Body of pancreas (tissue), 4 donors: ENCODE measurements around the gene KIRREL3. TPM values are rescaled to one million over a fixed set of nuclear protein-coding genes. Genes with fewer than 3 reads are reported as not detected.

Experiments
- ATAC-seq: fragments of 150-250 bp; one replicate; pipeline ENCODE4 v1.9.1; 2016
- DNase-seq, 4 donors: peaks; one replicate each; pipeline ENCODE4 v3.0.0-alpha.2; 2019
- H3K27ac ChIP-seq, 4 donors: fragments of 200-600 bp; sonication (generic); 1 replicate in 3 of 4; 2 replicates in 1 of 4; pipeline versions ENCODE4 v1.5.1 to v1.6.1; 2016 to 2019; ENCODE audit warnings: mild to moderate bottlenecking in 1 of 4, mixed read lengths in 1 of 4, moderate library complexity in 1 of 4
- H3K27me3 ChIP-seq, 2 donors: fragments of 200-600 bp; sonication (generic); one replicate each; pipeline ENCODE4 v1.6.0; 2016; ENCODE audit warnings: mild to moderate bottlenecking in 1 of 2
- H3K36me3 ChIP-seq, 2 donors: fragments of 200-600 bp; sonication (generic); replicated peaks in 1 of 2; 2 replicates each; pipeline ENCODE4 v1.5.1; 2016; ENCODE audit warnings: low read depth in 2 of 2; ENCODE audit not compliant: insufficient read depth in 1 of 2
- H3K4me1 ChIP-seq: fragments of 200-600 bp; sonication (generic); one replicate; pipeline ENCODE4 v1.6.0; 2016
- H3K4me3 ChIP-seq, 2 donors: fragments of 200-600 bp; sonication (generic); 1 replicate in 1 of 2; 2 replicates in 1 of 2; pipeline ENCODE4 v1.5.1; 2016 to 2019
- H3K9me3 ChIP-seq, 3 donors: fragments of 200-600 bp; sonication (generic); 1 replicate in 2 of 3; 2 replicates in 1 of 3; pipeline ENCODE4 v1.5.1; 2016
- CTCF ChIP-seq, 7 experiments: fragments of 450-650 bp in 4 of 7; fragments of 200-600 bp in 3 of 7; sonication (generic) in 3 of 7; IDR thresholded peaks; one replicate each; pipeline ENCODE4 v1.5.1; 2016 to 2019; ENCODE audit warnings: antibody characterized with exemption in 7 of 7
- POLR2A ChIP-seq, 3 donors: fragments of 450-650 bp; IDR thresholded peaks; one replicate each; pipeline ENCODE4 v1.6.1; 2016; ENCODE audit warnings: antibody characterized with exemption in 3 of 3, mild to moderate bottlenecking in 2 of 3
- WGBS, 2 donors: methylation state at CpG; one replicate each; pipeline ENCODE4 v1.1.5; 2017; 5-methylcytosine and 5-hydroxymethylcytosine counted together
- intact Hi-C: fragments of 100-400 bp; cut with DNase I; formaldehyde crosslinking; loops from one replicate; pipeline ENCODE4 v1.15.1; 2023
- total RNA-seq, 2 donors: library from RNA; depleted of rRNA; stranded (reverse); fragments of >200 nt; gene quantifications; one replicate each; pipeline ENCODE4 v1.1.0, GENCODE V29; 2016

The KIRREL3 gene
- total RNA-seq, 2 donors from 2014 or later, result 0.26 TPM; not detected in 1

- H3K9me3 ChIP-seq, result no peaks in the 10 kb centered on the region
- ATAC-seq, result no peak
- H3K27ac ChIP-seq, result no peak overlapping the region
- WGBS, 2 donors, result 94 to 98% methylated on average over 3 of the region's 3 CpGs
- no peaks in the 10 kb centered on the region for H3K27me3 ChIP-seq
- no peak for TF ChIP-seq POLR2A (IDR thresholded peaks at IDR 0.05)
- no peak for TF ChIP-seq CTCF (IDR thresholded peaks at IDR 0.05)
- no peaks in the 10 kb centered on the region for H3K36me3 ChIP-seq
- DNase-seq, result no peak
- H3K4me1 ChIP-seq, result peaks cover 7% of the 10 kb centered on the region
- no peak overlapping the region for H3K4me3 ChIP-seq
- intact Hi-C loops, result no loop called here
These were observed 520.6 kb downstream of the KIRREL3 start for GRCh38 chr11:126480015-126480409.

GRCh38 chr11:126479178-126479930 is 521.2 kb downstream of the KIRREL3 start:
- Histone ChIP-seq H3K36me3 (no peaks in the 10 kb centered on the region), H3K27ac (no peak overlapping the region), H3K27me3 (no peaks in the 10 kb centered on the region), H3K4me1 (peaks cover 11% of the 10 kb centered on the region), H3K4me3 (no peak overlapping the region), H3K9me3 (no peaks in the 10 kb centered on the region)
- intact Hi-C loops, result loop anchor here (5.0 kb wide), 2 partner anchors 42 to 167 kb away; no protein-coding TSS in a partner anchor
- DNase-seq (no peak), ATAC-seq (no peak)
- 79 to 85% methylated on average over 15 of the region's 15 CpGs for WGBS, 2 donors
- TF ChIP-seq CTCF (IDR thresholded peaks at IDR 0.05) (no peak), POLR2A (IDR thresholded peaks at IDR 0.05) (no peak)

- no peak for TF ChIP-seq CTCF (IDR thresholded peaks at IDR 0.05)
- no peak for TF ChIP-seq POLR2A (IDR thresholded peaks at IDR 0.05)
- no peaks in the 10 kb centered on the region for H3K9me3 ChIP-seq
- DNase-seq, result no peak
- 74% methylated on average over 5 of the region's 5 CpGs for WGBS, 2 donors
- H3K27me3 ChIP-seq, result no peaks in the 10 kb centered on the region
- no peak for ATAC-seq
- intact Hi-C loops, result loop anchor here (5.0 kb wide), 2 partner anchors 41 to 166 kb away; no protein-coding TSS in a partner anchor
- H3K36me3 ChIP-seq, result no peaks in the 10 kb centered on the region
- H3K4me3 ChIP-seq, result no peak overlapping the region
- peaks cover 19% of the 10 kb centered on the region for H3K4me1 ChIP-seq
- no peak overlapping the region for H3K27ac ChIP-seq
These were observed 522.1 kb downstream of the KIRREL3 start for GRCh38 chr11:126478466-126478865.

GRCh38 chr11:126477535-126478305 is 522.9 kb downstream of the KIRREL3 start:
- H3K4me1 ChIP-seq, result peaks cover 19% of the 10 kb centered on the region
- TF ChIP-seq CTCF (IDR thresholded peaks at IDR 0.05), result no peak
- no peak for TF ChIP-seq POLR2A (IDR thresholded peaks at IDR 0.05)
- ATAC-seq, result no peak
- no peaks in the 10 kb centered on the region for H3K36me3 ChIP-seq
- H3K9me3 ChIP-seq, result no peaks in the 10 kb centered on the region
- DNase-seq, result no peak
- H3K27me3 ChIP-seq, result no peaks in the 10 kb centered on the region
- intact Hi-C loops, result loop anchor here (5.0 kb wide), 2 partner anchors 40 to 165 kb away; no protein-coding TSS in a partner anchor
- H3K4me3 ChIP-seq, result no peak overlapping the region
- H3K27ac ChIP-seq, result no peak overlapping the region
- WGBS, 2 donors, result 56 to 60% methylated on average over 11 to 14 of the region's 14 CpGs
